GM23338 (cell line): ENCODE results near the gene DHRS2. TPM values are rescaled to one million over a fixed set of nuclear protein-coding genes. Genes with fewer than 3 reads are reported as not detected.

Source experiments
- ATAC-seq: fragments of 200-7000 bp; cut with Tn5 transposase; 3 replicates; pipeline ENCODE4 v1.9.1; 2020
- DNase-seq: peaks from one replicate; pipeline ENCODE4 v3.0.0-alpha.2; 2015; ENCODE audit warnings: low spot score
- H2AFZ ChIP-seq: fragments of 200-600 bp; sonication (generic); 2 replicates; pipeline ENCODE4 v1.8.0; 2016; ENCODE audit warnings: antibody characterized with exemption, mild to moderate bottlenecking, moderate library complexity
- H3F3A ChIP-seq: fragments of 200-600 bp; sonication (generic); replicated peaks from 2 replicates; pipeline ENCODE4 v1.8.0; 2017; ENCODE audit warnings: antibody characterized with exemption, mixed run types, low read depth
- H3K27ac ChIP-seq: fragments of 200-600 bp; sonication (generic); 2 replicates; pipeline ENCODE4 v1.6.1; 2016; ENCODE audit warnings: low read depth
- H3K27me3 ChIP-seq: fragments of 200-600 bp; sonication (generic); 2 replicates; pipeline ENCODE4 v1.8.0; 2016; ENCODE audit warnings: mild to moderate bottlenecking, mixed run types, moderate library complexity; ENCODE audit not compliant: insufficient read depth
- H3K36me3 ChIP-seq: fragments of 200-600 bp; sonication (generic); 2 replicates; pipeline ENCODE4 v1.8.0; 2016; ENCODE audit warnings: mild to moderate bottlenecking; ENCODE audit not compliant: insufficient read depth
- H3K4me1 ChIP-seq: fragments of 200-600 bp; sonication (generic); 2 replicates; pipeline ENCODE4 v1.8.0; 2016; ENCODE audit warnings: mild to moderate bottlenecking, moderate library complexity; ENCODE audit not compliant: insufficient read depth
- H3K4me2 ChIP-seq: fragments of 200-600 bp; sonication (generic); 2 replicates; pipeline ENCODE4 v1.7.1; 2017; ENCODE audit warnings: mixed run types
- H3K4me3 ChIP-seq: fragments of 200-600 bp; sonication (generic); 2 replicates; pipeline ENCODE4 v1.6.1; 2016; ENCODE audit warnings: mixed run types
- H3K79me2 ChIP-seq: fragments of 200-600 bp; sonication (generic); replicated peaks from 2 replicates; pipeline ENCODE4 v1.8.0; 2017; ENCODE audit warnings: mild to moderate bottlenecking; ENCODE audit not compliant: insufficient read depth
- H3K9me2 ChIP-seq: fragments of 200-600 bp; sonication (generic); 2 replicates; pipeline ENCODE4 v1.8.0; 2017; ENCODE audit not compliant: insufficient read depth
- H4K20me1 ChIP-seq: fragments of 200-600 bp; sonication (generic); replicated peaks from 2 replicates; pipeline ENCODE4 v1.8.0; 2017; ENCODE audit warnings: mild to moderate bottlenecking; ENCODE audit not compliant: insufficient read depth
- H3K27ac Mint-ChIP-seq: 2 replicates; pipeline ENCODE4 v1.8.0; 2020; ENCODE audit warnings: inconsistent platforms, mild to moderate bottlenecking, moderate library complexity, mixed read lengths
- H3K27me3 Mint-ChIP-seq: 3 replicates; pipeline ENCODE4 v1.8.0; 2022; ENCODE audit warnings: low read depth, mild to moderate bottlenecking, moderate library complexity, mixed read lengths, inconsistent platforms; ENCODE audit not compliant: insufficient read depth, poor library complexity
- H3K36me3 Mint-ChIP-seq: 3 replicates; pipeline ENCODE4 v1.8.0; 2021; ENCODE audit warnings: low read depth, mild to moderate bottlenecking, inconsistent platforms, moderate library complexity, mixed read lengths
- H3K4me1 Mint-ChIP-seq: 3 replicates; pipeline ENCODE4 v1.8.0; 2020; ENCODE audit warnings: mild to moderate bottlenecking, inconsistent platforms, mixed read lengths
- H3K4me3 Mint-ChIP-seq: 3 replicates; pipeline ENCODE4 v1.8.0; 2021; ENCODE audit warnings: moderate library complexity, mild to moderate bottlenecking, inconsistent platforms, mixed read lengths
- H3K9me3 Mint-ChIP-seq: 3 replicates; pipeline ENCODE4 v1.8.0; 2020; ENCODE audit warnings: moderate library complexity, mild to moderate bottlenecking, inconsistent platforms, mixed read lengths
- CREB1 ChIP-seq: fragments of 250-450 bp; sonication (Bioruptor Pico); IDR thresholded peaks from 2 replicates; pipeline ENCODE4 v1.5.0; 2020; ENCODE audit warnings: low read depth, mild to moderate bottlenecking, moderate library complexity
- EZH2 ChIP-seq: fragments of 200-600 bp; sonication (generic); IDR thresholded peaks from one replicate; pipeline ENCODE4 v1.8.0; 2017; ENCODE audit warnings: antibody characterized with exemption, mild to moderate bottlenecking, low read depth; ENCODE audit not compliant: unreplicated experiment
- EZH2phosphoT487 ChIP-seq: fragments of 200-600 bp; sonication (generic); IDR thresholded peaks from one replicate; pipeline ENCODE4 v1.8.1; 2018; ENCODE audit warnings: antibody characterized with exemption; ENCODE audit not compliant: unreplicated experiment
- JUNB ChIP-seq: IDR thresholded peaks from one replicate; pipeline ENCODE4 v1.6.1; 2016; ENCODE audit warnings: antibody characterized with exemption; ENCODE audit not compliant: unreplicated experiment
- NANOG ChIP-seq: IDR thresholded peaks from 2 replicates; pipeline ENCODE4 v1.6.1; 2016; ENCODE audit warnings: antibody characterized with exemption, borderline replicate concordance
- POLR2AphosphoS5 ChIP-seq: IDR thresholded peaks from 2 replicates; pipeline ENCODE4 v1.6.1; 2016; ENCODE audit warnings: antibody characterized with exemption, low read depth
- STAT1 ChIP-seq: IDR thresholded peaks from one replicate; pipeline ENCODE4 v1.6.1; 2016; ENCODE audit warnings: antibody characterized with exemption; ENCODE audit not compliant: unreplicated experiment
- ZNF114 ChIP-seq: fragments of 250-450 bp; sonication (Bioruptor Pico); IDR thresholded peaks from 2 replicates; pipeline ENCODE4 v1.5.0; 2020; ENCODE audit warnings: mild to moderate bottlenecking, moderate library complexity
- ZNF331 ChIP-seq: fragments of 250-450 bp; sonication (Bioruptor Pico); IDR thresholded peaks from 2 replicates; pipeline ENCODE4 v1.5.0; 2020; ENCODE audit warnings: low read depth, mild to moderate bottlenecking, moderate library complexity
- polyA plus RNA-seq: library from polyadenylated mRNA; unstranded; fragments of >200 nt; fragmentation: Nextera tagmentation; extraction: Ambion mirVana; gene quantifications from 2 replicates; pipeline ENCODE4 v1.2.1, GENCODE V29; 2016
- total RNA-seq: library from RNA; depleted of rRNA; stranded (reverse); fragments of >200 nt; shearing (Covaris generic); gene quantifications from 2 replicates; pipeline ENCODE4 v1.2.3, GENCODE V29; 2014
- TF ChIP-seq, protein P1 (sequence below): IDR thresholded peaks from 2 replicates; pipeline ENCODE4 v1.6.1; 2016; ENCODE audit warnings: antibody characterized with exemption
- TF ChIP-seq, protein P2 (sequence below): IDR thresholded peaks from one replicate; pipeline ENCODE4 v1.6.1; 2018; ENCODE audit warnings: antibody characterized with exemption; ENCODE audit not compliant: unreplicated experiment
- TF ChIP-seq, protein P3 (sequence below), 2 experiments: fragments of 200-600 bp in 1 of 2; sonication (generic) in 1 of 2; conservative IDR thresholded peaks; 2 replicates each; pipeline versions ENCODE4 v1.5.1 to v1.6.1; 2016 to 2017; ENCODE audit warnings: antibody characterized with exemption in 2 of 2, low read depth in 2 of 2, mild to moderate bottlenecking in 2 of 2, moderate library complexity in 1 of 2
- TF ChIP-seq, protein P4 (sequence below): fragments of 250-450 bp; sonication (Bioruptor Pico); IDR thresholded peaks from 2 replicates; pipeline ENCODE4 v1.5.0; 2020; ENCODE audit warnings: mild to moderate bottlenecking, moderate library complexity

DHRS2 gene
- total and polyA plus RNA-seq, 2 experiments from 2014 or later = 0.42 to 0.48 TPM

DNA sequence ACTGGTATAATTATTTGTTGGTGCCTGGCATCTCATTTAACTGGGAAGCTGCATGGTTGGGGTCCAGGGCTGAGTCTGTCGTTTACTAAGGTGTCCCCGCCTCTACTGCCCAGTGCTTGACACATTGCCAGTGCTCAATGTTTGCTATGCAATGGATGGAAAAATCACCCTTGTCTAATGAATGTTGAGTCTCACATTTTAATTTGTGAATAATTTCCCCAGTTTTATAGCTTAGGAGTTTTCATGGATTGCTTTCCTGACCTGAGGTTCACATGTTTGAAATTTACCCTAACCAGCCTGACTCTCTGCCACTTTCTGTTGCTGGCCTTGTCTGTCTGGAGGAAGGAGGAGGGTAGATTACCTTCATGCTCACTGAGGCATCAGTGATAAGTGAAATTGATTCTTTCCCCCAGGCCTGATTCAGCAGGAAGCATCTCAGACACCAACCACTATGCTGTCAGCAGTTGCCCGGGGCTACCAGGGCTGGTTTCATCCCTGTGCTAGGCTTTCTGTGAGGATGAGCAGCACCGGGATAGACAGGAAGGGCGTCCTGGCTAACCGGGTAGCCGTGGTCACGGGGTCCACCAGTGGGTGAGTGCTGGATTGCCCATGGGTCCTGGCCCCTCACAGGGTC is 2.4 kb downstream of the DHRS2 start:
- ATAC-seq = no peak
- Histone ChIP-seq H3K79me2 (no peaks in the 10 kb centered on the region), H3K4me3 (no peak overlapping the region), H4K20me1 (no peaks in the 10 kb centered on the region), H3K27me3 (no peaks in the 10 kb centered on the region), H3K4me1 (peaks cover 10% of the 10 kb centered on the region), H2AFZ (no peak overlapping the region), H3F3A (no peaks in the 10 kb centered on the region), H3K4me2 (no peak overlapping the region), H3K9me2 (no peaks in the 10 kb centered on the region), H3K27ac (no peak overlapping the region), H3K36me3 (no peaks in the 10 kb centered on the region)
- H3K9me3 Mint-ChIP-seq = peaks cover 10% of the 10 kb centered on the region
- H3K4me1 Mint-ChIP-seq = peaks cover 3% of the 10 kb centered on the region; the same call in 1 of the 3 replicates
- H3K27ac Mint-ChIP-seq = no peak overlapping the region
- no peak for DNase-seq
- TF ChIP-seq, protein P1, sequence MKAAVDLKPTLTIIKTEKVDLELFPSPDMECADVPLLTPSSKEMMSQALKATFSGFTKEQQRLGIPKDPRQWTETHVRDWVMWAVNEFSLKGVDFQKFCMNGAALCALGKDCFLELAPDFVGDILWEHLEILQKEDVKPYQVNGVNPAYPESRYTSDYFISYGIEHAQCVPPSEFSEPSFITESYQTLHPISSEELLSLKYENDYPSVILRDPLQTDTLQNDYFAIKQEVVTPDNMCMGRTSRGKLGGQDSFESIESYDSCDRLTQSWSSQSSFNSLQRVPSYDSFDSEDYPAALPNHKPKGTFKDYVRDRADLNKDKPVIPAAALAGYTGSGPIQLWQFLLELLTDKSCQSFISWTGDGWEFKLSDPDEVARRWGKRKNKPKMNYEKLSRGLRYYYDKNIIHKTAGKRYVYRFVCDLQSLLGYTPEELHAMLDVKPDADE = no peak
- no peak for TF ChIP-seq ZNF114 (CRISPR knock-in tag)
- TF ChIP-seq JUNB = no peak
- TF ChIP-seq NANOG = no peak
- TF ChIP-seq EZH2 = no peak
- no peak for TF ChIP-seq STAT1
- TF ChIP-seq, protein P2, sequence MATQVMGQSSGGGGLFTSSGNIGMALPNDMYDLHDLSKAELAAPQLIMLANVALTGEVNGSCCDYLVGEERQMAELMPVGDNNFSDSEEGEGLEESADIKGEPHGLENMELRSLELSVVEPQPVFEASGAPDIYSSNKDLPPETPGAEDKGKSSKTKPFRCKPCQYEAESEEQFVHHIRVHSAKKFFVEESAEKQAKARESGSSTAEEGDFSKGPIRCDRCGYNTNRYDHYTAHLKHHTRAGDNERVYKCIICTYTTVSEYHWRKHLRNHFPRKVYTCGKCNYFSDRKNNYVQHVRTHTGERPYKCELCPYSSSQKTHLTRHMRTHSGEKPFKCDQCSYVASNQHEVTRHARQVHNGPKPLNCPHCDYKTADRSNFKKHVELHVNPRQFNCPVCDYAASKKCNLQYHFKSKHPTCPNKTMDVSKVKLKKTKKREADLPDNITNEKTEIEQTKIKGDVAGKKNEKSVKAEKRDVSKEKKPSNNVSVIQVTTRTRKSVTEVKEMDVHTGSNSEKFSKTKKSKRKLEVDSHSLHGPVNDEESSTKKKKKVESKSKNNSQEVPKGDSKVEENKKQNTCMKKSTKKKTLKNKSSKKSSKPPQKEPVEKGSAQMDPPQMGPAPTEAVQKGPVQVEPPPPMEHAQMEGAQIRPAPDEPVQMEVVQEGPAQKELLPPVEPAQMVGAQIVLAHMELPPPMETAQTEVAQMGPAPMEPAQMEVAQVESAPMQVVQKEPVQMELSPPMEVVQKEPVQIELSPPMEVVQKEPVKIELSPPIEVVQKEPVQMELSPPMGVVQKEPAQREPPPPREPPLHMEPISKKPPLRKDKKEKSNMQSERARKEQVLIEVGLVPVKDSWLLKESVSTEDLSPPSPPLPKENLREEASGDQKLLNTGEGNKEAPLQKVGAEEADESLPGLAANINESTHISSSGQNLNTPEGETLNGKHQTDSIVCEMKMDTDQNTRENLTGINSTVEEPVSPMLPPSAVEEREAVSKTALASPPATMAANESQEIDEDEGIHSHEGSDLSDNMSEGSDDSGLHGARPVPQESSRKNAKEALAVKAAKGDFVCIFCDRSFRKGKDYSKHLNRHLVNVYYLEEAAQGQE = no peak
- no peak for TF ChIP-seq EZH2phosphoT487
- TF ChIP-seq, protein P3, sequence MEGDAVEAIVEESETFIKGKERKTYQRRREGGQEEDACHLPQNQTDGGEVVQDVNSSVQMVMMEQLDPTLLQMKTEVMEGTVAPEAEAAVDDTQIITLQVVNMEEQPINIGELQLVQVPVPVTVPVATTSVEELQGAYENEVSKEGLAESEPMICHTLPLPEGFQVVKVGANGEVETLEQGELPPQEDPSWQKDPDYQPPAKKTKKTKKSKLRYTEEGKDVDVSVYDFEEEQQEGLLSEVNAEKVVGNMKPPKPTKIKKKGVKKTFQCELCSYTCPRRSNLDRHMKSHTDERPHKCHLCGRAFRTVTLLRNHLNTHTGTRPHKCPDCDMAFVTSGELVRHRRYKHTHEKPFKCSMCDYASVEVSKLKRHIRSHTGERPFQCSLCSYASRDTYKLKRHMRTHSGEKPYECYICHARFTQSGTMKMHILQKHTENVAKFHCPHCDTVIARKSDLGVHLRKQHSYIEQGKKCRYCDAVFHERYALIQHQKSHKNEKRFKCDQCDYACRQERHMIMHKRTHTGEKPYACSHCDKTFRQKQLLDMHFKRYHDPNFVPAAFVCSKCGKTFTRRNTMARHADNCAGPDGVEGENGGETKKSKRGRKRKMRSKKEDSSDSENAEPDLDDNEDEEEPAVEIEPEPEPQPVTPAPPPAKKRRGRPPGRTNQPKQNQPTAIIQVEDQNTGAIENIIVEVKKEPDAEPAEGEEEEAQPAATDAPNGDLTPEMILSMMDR (conservative IDR thresholded peaks at IDR 0.05; ENCODE audit: low read depth in 2 of 2) = no peak
- TF ChIP-seq POLR2AphosphoS5 = no peak
- TF ChIP-seq, protein P4, sequence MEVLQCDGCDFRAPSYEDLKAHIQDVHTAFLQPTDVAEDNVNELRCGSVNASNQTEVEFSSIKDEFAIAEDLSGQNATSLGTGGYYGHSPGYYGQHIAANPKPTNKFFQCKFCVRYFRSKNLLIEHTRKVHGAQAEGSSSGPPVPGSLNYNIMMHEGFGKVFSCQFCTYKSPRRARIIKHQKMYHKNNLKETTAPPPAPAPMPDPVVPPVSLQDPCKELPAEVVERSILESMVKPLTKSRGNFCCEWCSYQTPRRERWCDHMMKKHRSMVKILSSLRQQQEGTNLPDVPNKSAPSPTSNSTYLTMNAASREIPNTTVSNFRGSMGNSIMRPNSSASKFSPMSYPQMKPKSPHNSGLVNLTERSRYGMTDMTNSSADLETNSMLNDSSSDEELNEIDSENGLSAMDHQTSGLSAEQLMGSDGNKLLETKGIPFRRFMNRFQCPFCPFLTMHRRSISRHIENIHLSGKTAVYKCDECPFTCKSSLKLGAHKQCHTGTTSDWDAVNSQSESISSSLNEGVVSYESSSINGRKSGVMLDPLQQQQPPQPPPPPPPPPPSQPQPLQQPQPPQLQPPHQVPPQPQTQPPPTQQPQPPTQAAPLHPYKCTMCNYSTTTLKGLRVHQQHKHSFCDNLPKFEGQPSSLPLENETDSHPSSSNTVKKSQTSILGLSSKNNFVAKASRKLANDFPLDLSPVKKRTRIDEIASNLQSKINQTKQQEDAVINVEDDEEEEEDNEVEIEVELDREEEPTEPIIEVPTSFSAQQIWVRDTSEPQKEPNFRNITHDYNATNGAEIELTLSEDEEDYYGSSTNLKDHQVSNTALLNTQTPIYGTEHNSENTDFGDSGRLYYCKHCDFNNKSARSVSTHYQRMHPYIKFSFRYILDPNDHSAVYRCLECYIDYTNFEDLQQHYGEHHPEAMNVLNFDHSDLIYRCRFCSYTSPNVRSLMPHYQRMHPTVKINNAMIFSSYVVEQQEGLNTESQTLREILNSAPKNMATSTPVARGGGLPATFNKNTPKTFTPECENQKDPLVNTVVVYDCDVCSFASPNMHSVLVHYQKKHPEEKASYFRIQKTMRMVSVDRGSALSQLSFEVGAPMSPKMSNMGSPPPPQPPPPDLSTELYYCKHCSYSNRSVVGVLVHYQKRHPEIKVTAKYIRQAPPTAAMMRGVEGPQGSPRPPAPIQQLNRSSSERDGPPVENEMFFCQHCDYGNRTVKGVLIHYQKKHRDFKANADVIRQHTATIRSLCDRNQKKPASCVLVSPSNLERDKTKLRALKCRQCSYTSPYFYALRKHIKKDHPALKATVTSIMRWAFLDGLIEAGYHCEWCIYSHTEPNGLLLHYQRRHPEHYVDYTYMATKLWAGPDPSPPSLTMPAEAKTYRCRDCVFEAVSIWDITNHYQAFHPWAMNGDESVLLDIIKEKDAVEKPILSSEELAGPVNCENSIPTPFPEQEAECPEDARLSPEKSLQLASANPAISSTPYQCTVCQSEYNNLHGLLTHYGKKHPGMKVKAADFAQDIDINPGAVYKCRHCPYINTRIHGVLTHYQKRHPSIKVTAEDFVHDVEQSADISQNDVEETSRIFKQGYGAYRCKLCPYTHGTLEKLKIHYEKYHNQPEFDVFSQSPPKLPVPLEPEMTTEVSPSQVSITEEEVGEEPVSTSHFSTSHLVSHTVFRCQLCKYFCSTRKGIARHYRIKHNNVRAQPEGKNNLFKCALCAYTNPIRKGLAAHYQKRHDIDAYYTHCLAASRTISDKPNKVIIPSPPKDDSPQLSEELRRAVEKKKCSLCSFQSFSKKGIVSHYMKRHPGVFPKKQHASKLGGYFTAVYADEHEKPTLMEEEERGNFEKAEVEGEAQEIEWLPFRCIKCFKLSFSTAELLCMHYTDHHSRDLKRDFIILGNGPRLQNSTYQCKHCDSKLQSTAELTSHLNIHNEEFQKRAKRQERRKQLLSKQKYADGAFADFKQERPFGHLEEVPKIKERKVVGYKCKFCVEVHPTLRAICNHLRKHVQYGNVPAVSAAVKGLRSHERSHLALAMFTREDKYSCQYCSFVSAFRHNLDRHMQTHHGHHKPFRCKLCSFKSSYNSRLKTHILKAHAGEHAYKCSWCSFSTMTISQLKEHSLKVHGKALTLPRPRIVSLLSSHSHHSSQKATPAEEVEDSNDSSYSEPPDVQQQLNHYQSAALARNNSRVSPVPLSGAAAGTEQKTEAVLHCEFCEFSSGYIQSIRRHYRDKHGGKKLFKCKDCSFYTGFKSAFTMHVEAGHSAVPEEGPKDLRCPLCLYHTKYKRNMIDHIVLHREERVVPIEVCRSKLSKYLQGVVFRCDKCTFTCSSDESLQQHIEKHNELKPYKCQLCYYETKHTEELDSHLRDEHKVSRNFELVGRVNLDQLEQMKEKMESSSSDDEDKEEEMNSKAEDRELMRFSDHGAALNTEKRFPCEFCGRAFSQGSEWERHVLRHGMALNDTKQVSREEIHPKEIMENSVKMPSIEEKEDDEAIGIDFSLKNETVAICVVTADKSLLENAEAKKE (CRISPR knock-in tag) = no peak
- TF ChIP-seq ZNF331 (CRISPR knock-in tag) = no peak
- TF ChIP-seq CREB1 (CRISPR knock-in tag) = no peak
- H3K4me3 Mint-ChIP-seq = no peak overlapping the region
- peaks cover 4% of the 10 kb centered on the region; the same call in 1 of the 3 replicates for H3K36me3 Mint-ChIP-seq
- H3K27me3 Mint-ChIP-seq = peaks cover 4% of the 10 kb centered on the region
